ENCODE data around the gene SLC12A9.

Gene SLC12A9

DNA sequence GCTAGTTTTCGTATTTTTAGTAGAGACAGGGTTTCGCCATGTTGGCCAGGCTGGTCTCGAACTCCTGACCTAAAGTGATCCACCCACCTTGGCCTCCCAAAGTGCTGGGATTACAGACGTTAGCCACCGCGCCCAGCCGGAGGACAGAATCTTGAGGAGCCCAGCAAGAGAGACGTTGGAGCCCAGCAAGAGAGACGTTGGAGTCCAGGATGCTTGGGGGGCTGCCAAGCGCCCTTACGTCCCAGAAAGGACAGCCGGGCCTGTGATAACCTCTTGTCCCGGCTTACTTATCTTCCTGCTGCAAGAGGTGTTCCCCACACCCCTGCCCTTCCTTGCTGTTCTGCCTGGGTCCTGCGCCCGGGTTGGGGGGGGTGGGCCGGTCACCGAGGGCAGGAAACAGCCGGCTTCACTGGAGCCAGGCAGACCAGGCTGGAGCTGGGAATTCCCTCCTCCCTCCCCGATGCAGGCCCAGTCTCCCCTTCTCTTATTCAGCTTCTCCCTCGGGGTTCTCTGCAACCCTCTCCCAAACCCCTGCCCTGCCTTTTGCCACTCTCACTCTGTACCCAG, 23.3 kb upstream of the SLC12A9 start:
- DNase-seq = no peak
- H3K36me3 ChIP-seq (ENCODE audit: control insufficient read depth in 1 of 2, insufficient read depth in 2 of 2, low read depth in 1 of 2, low read length in 2 of 2) = peaks cover 0 to 9% of the 10 kb centered on the region in 2 experiments
- peak overlapping the region in 1 of 2 experiments; percentile 83 for H2BK12ac ChIP-seq (ENCODE audit: low read length in 2 of 2)
- 52% methylated on average over 20 of the region's 20 CpGs for WGBS
- H2BK15ac ChIP-seq (ENCODE audit: low read depth, poor library complexity, severe bottlenecking) = no peak overlapping the region
- no peak overlapping the region for H3K4ac ChIP-seq (ENCODE audit: low read depth in 1 of 2, low read length in 2 of 2)
- H4K8ac ChIP-seq (ENCODE audit: low read length) = peak overlapping the region; percentile 82
- peak overlapping the region; percentile 54 for H2BK120ac ChIP-seq (ENCODE audit: low read depth, low read length)
- H3K4me1 ChIP-seq (ENCODE audit: control insufficient read depth, insufficient read depth, low read depth, low read length) = peaks cover 21% of the 10 kb centered on the region
- H3K23ac ChIP-seq (ENCODE audit: low read length in 2 of 2) = no peak overlapping the region
- H3K9me3 ChIP-seq (ENCODE audit: control insufficient read depth, low read length) = no peaks in the 10 kb centered on the region
- peak overlapping the region; percentile 53 for H2AK5ac ChIP-seq (ENCODE audit: low read length, severe bottlenecking)
- no peak overlapping the region for H3K9ac ChIP-seq (ENCODE audit: low read length)
- no peak overlapping the region for H3K18ac ChIP-seq (ENCODE audit: low read depth in 1 of 2, low read length in 2 of 2)
- no peak overlapping the region for H2BK5ac ChIP-seq (ENCODE audit: low read depth, low read length, poor library complexity, severe bottlenecking)
- no peak overlapping the region for H2AFZ ChIP-seq (ENCODE audit: low read depth, low read length)
- H3K14ac ChIP-seq (ENCODE audit: low read length in 2 of 2) = no peak overlapping the region
- H4K91ac ChIP-seq (ENCODE audit: low read length) = no peak overlapping the region
- H3K27me3 ChIP-seq (ENCODE audit: control insufficient read depth in 1 of 2, insufficient read depth in 1 of 2, low read length in 2 of 2) = peaks cover 0 to 5% of the 10 kb centered on the region in 2 experiments
- peaks cover 6% of the 10 kb centered on the region for H3K79me1 ChIP-seq (replicated peaks; ENCODE audit: low read length, poor library complexity, severe bottlenecking)
- no peak overlapping the region for H3K4me3 ChIP-seq (ENCODE audit: insufficient read depth in 1 of 2, low read depth in 1 of 2, low read length in 2 of 2)
- no peak overlapping the region for H3K4me2 ChIP-seq (ENCODE audit: low read length, poor library complexity, severe bottlenecking)
- H3K27ac ChIP-seq (ENCODE audit: low read length, poor library complexity, severe bottlenecking) = no peak overlapping the region

DNA sequence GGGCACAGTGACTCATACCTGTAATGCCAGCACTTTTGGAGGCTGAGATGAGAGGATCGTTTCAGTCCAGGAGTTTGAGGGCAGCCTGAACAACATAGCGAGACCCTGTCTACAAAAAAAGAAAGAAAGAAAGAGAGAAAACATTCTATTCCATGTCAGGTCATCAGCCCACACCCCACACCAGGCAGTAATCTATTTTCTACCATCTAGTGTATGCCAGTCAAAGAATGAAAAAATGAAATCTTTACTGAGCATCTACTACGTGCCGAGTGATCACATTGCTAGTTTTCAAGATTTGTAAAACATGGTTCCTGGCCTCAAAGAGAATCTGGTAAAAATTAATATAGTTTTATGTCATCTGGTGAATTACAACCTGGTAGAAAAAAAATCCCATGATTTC, 22.1 kb upstream of the SLC12A9 start:
- Histone ChIP-seq H2AFZ (ENCODE audit: low read depth, low read length) (no peak overlapping the region), H3K27ac (ENCODE audit: low read length, poor library complexity, severe bottlenecking) (no peak overlapping the region), H2BK15ac (ENCODE audit: low read depth, poor library complexity, severe bottlenecking) (no peak overlapping the region), H3K79me1 (replicated peaks; ENCODE audit: low read length, poor library complexity, severe bottlenecking) (no peaks in the 10 kb centered on the region), H3K27me3 (ENCODE audit: control insufficient read depth in 1 of 2, insufficient read depth in 1 of 2, low read length in 2 of 2) (peaks cover 0 to 5% of the 10 kb centered on the region in 2 experiments), H3K14ac (ENCODE audit: low read length in 2 of 2) (no peak overlapping the region), H2BK5ac (ENCODE audit: low read depth, low read length, poor library complexity, severe bottlenecking) (no peak overlapping the region), H3K36me3 (ENCODE audit: control insufficient read depth in 1 of 2, insufficient read depth in 2 of 2, low read depth in 1 of 2, low read length in 2 of 2) (no peaks in the 10 kb centered on the region), H2BK120ac (ENCODE audit: low read depth, low read length) (no peak overlapping the region), H3K4ac (ENCODE audit: low read depth in 1 of 2, low read length in 2 of 2) (no peak overlapping the region), H3K4me2 (ENCODE audit: low read length, poor library complexity, severe bottlenecking) (no peak overlapping the region), H3K4me1 (ENCODE audit: control insufficient read depth, insufficient read depth, low read depth, low read length) (peaks cover 9% of the 10 kb centered on the region), H4K8ac (ENCODE audit: low read length) (no peak overlapping the region), H4K91ac (ENCODE audit: low read length) (no peak overlapping the region), H3K23ac (ENCODE audit: low read length in 2 of 2) (no peak overlapping the region), H3K9me3 (ENCODE audit: control insufficient read depth, low read length) (no peaks in the 10 kb centered on the region), H3K9ac (ENCODE audit: low read length) (no peak overlapping the region), H3K4me3 (ENCODE audit: insufficient read depth in 1 of 2, low read depth in 1 of 2, low read length in 2 of 2) (no peak overlapping the region), H2AK5ac (ENCODE audit: low read length, severe bottlenecking) (no peak overlapping the region), H2BK12ac (ENCODE audit: low read length in 2 of 2) (no peak overlapping the region), H3K18ac (ENCODE audit: low read depth in 1 of 2, low read length in 2 of 2) (no peak overlapping the region)
- WGBS = 79% methylated on average over 2 of the region's 4 CpGs
- no peak for DNase-seq

DNA sequence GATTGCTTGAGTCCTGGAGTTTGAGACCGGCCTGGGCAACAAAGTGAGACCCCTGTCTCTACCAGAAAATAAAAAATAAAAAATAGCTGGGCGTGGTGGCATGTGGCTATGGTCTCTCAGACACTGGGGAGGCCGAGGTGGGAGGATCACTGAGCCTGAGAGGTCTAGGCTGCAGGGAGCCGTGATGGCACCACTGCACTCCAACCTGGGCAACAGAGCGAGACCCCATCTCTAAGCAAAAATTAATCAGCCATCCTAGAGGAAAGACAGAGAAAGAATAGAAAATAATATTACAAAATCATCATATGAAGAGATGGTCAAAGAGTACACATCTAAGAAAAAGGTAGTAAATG, 20.3 kb upstream of the SLC12A9 start:
- no peak for DNase-seq
- WGBS = 80% methylated on average over 1 of the region's 5 CpGs
- Histone ChIP-seq H2BK15ac (ENCODE audit: low read depth, poor library complexity, severe bottlenecking) (no peak overlapping the region), H2BK120ac (ENCODE audit: low read depth, low read length) (no peak overlapping the region), H3K4me1 (ENCODE audit: control insufficient read depth, insufficient read depth, low read depth, low read length) (peaks cover 18% of the 10 kb centered on the region), H2AK5ac (ENCODE audit: low read length, severe bottlenecking) (no peak overlapping the region), H3K9me3 (ENCODE audit: control insufficient read depth, low read length) (no peaks in the 10 kb centered on the region), H3K36me3 (ENCODE audit: control insufficient read depth in 1 of 2, insufficient read depth in 2 of 2, low read depth in 1 of 2, low read length in 2 of 2) (no peaks in the 10 kb centered on the region), H4K91ac (ENCODE audit: low read length) (no peak overlapping the region), H3K27ac (ENCODE audit: low read length, poor library complexity, severe bottlenecking) (no peak overlapping the region), H2BK5ac (ENCODE audit: low read depth, low read length, poor library complexity, severe bottlenecking) (no peak overlapping the region), H3K9ac (ENCODE audit: low read length) (no peak overlapping the region), H4K8ac (ENCODE audit: low read length) (no peak overlapping the region), H3K18ac (ENCODE audit: low read depth in 1 of 2, low read length in 2 of 2) (no peak overlapping the region), H2AFZ (ENCODE audit: low read depth, low read length) (no peak overlapping the region), H3K23ac (ENCODE audit: low read length in 2 of 2) (no peak overlapping the region), H3K27me3 (ENCODE audit: control insufficient read depth in 1 of 2, insufficient read depth in 1 of 2, low read length in 2 of 2) (peaks cover 0 to 5% of the 10 kb centered on the region in 2 experiments), H3K79me1 (replicated peaks; ENCODE audit: low read length, poor library complexity, severe bottlenecking) (no peaks in the 10 kb centered on the region), H3K14ac (ENCODE audit: low read length in 2 of 2) (no peak overlapping the region), H3K4ac (ENCODE audit: low read depth in 1 of 2, low read length in 2 of 2) (no peak overlapping the region), H2BK12ac (ENCODE audit: low read length in 2 of 2) (no peak overlapping the region), H3K4me3 (ENCODE audit: insufficient read depth in 1 of 2, low read depth in 1 of 2, low read length in 2 of 2) (no peak overlapping the region), H3K4me2 (ENCODE audit: low read length, poor library complexity, severe bottlenecking) (no peak overlapping the region)

DNA sequence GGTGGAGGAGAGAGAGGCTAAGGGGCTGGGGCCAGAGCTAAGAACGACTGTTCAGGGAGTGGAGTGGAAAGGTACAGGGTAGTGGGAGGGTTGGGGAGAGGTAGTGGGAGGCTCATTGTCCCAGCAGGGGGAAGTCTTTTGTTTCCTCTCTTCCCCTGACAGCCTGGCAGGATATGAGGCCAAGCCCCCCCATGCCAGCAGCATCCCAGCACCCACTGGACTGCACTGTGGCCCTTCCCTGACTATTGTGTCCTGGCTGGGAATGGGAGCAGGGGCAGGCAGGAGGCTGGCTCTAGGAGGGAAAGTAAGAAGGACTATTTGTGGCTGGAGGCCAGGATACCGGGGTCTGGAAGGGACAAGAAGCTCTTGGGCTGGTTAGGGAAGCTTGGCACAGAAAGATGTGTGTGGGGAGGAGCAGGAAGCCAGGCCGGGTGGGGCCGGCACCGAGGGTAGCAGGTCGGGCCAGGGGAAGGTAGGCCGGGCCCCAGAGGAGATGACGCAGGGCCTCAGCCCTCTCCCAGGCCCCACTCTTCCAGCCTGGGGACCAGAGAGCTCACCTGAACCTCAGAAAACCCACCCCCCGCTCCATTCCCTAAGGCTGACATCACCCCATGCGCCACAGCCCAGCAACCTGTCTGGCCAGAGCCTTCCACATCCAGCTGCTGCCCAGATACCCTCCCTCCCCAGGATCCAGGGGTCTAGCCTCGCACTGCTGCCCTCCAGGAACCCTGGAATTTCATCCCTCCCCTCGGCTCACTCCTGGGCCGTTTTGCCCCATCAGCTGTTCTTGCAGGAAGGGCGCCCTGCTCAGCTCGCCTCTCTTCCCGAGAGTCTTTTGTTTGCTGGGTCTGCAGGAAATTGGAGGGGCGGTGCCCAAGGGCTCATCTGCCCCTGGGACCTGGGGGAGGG, 16.4 kb upstream of the SLC12A9 start:
- Histone ChIP-seq H2BK5ac (ENCODE audit: low read depth, low read length, poor library complexity, severe bottlenecking) (no peak overlapping the region), H2BK15ac (ENCODE audit: low read depth, poor library complexity, severe bottlenecking) (peak overlapping the region; percentile 90), H3K18ac (ENCODE audit: low read depth in 1 of 2, low read length in 2 of 2) (peak overlapping the region; percentile 22 to 45), H3K9ac (ENCODE audit: low read length) (no peak overlapping the region), H3K23ac (ENCODE audit: low read length in 2 of 2) (no peak overlapping the region), H3K4me3 (ENCODE audit: insufficient read depth in 1 of 2, low read depth in 1 of 2, low read length in 2 of 2) (no peak overlapping the region), H3K79me1 (replicated peaks; ENCODE audit: low read length, poor library complexity, severe bottlenecking) (no peaks in the 10 kb centered on the region), H2AFZ (ENCODE audit: low read depth, low read length) (peak overlapping the region; percentile 62), H2AK5ac (ENCODE audit: low read length, severe bottlenecking) (peak overlapping the region; percentile 87), H2BK120ac (ENCODE audit: low read depth, low read length) (peak overlapping the region; percentile 1), H3K4me1 (ENCODE audit: control insufficient read depth, insufficient read depth, low read depth, low read length) (peaks cover 14% of the 10 kb centered on the region), H3K4ac (ENCODE audit: low read depth in 1 of 2, low read length in 2 of 2) (peak overlapping the region; percentile 3 to 21), H3K14ac (ENCODE audit: low read length in 2 of 2) (no peak overlapping the region), H4K8ac (ENCODE audit: low read length) (peak overlapping the region; percentile 99), H3K4me2 (ENCODE audit: low read length, poor library complexity, severe bottlenecking) (peak overlapping the region; percentile 4), H3K27me3 (ENCODE audit: control insufficient read depth in 1 of 2, insufficient read depth in 1 of 2, low read length in 2 of 2) (no peaks in the 10 kb centered on the region), H2BK12ac (ENCODE audit: low read length in 2 of 2) (peak overlapping the region; percentile 72 to 83), H4K91ac (ENCODE audit: low read length) (peak overlapping the region; percentile 87), H3K27ac (ENCODE audit: low read length, poor library complexity, severe bottlenecking) (peak overlapping the region; percentile 63), H3K36me3 (ENCODE audit: control insufficient read depth in 1 of 2, insufficient read depth in 2 of 2, low read depth in 1 of 2, low read length in 2 of 2) (no peaks in the 10 kb centered on the region), H3K9me3 (ENCODE audit: control insufficient read depth, low read length) (no peaks in the 10 kb centered on the region)
- DNase-seq = no peak
- 17% methylated on average over 14 of the region's 17 CpGs for WGBS
